Hematopoietic multipotent progenitor cell treated with erythropoietin and hydrocortisone succinate and interleukin-3 and kit ligand, for 6 days (in vitro differentiated cells): ENCODE data around the gene NAV2.
"Not testable (repeated sequence)": the region's sequence is repeated elsewhere in the genome, so short reads cannot be mapped to it uniquely, and the experiment has no call there.

Source experiments
- DNase-seq: peaks from one replicate; pipeline ENCODE4 v3.0.0-alpha.2; 2015

The NAV2 gene

GRCh38 chr11:20110908-20111669 lies 398.5 kb downstream of the NAV2 start:
- DNase-seq = peak; percentile 82

GRCh38 chr11:20111871-20112270 lies 399.2 kb downstream of the NAV2 start:
- DNase-seq = no peak

GRCh38 chr11:20112291-20113148 lies 399.9 kb downstream of the NAV2 start:
- DNase-seq = peak; percentile 88

GRCh38 chr11:20113149-20113438 lies 400.5 kb downstream of the NAV2 start:
- DNase-seq = no peak

- DNase-seq = no peak
Measured at GRCh38 chr11:20114588-20114987, 402.0 kb downstream of the NAV2 start.

GRCh38 chr11:20116825-20117224 lies 404.2 kb downstream of the NAV2 start:
- DNase-seq = no peak

GRCh38 chr11:20117291-20117690 lies 404.7 kb downstream of the NAV2 start:
- no peak for DNase-seq

- DNase-seq = no peak
Measured at GRCh38 chr11:20118209-20118608, 405.6 kb downstream of the NAV2 start.

- DNase-seq = no peak
Measured at GRCh38 chr11:20119315-20119714, 406.7 kb downstream of the NAV2 start.

GRCh38 chr11:20120134-20120925 lies 407.7 kb downstream of the NAV2 start:
- DNase-seq = no peak

GRCh38 chr11:20122131-20122530 lies 409.5 kb downstream of the NAV2 start:
- no peak for DNase-seq

GRCh38 chr11:20125927-20126326 lies 413.3 kb downstream of the NAV2 start:
- no peak for DNase-seq

- no peak for DNase-seq
Measured at GRCh38 chr11:20126724-20127123, 414.1 kb downstream of the NAV2 start.

- DNase-seq = peak; percentile 87
Measured at GRCh38 chr11:20127671-20128527, 415.3 kb downstream of the NAV2 start.

GRCh38 chr11:20128528-20128825 lies 415.8 kb downstream of the NAV2 start:
- not testable (repeated sequence) for DNase-seq

- DNase-seq = no peak
Measured at GRCh38 chr11:20129665-20130064, 417.0 kb downstream of the NAV2 start.

GRCh38 chr11:20131788-20132666 lies 419.4 kb downstream of the NAV2 start:
- DNase-seq = peak; percentile 67

- DNase-seq = no peak
Measured at GRCh38 chr11:20132667-20133039, 420.0 kb downstream of the NAV2 start.

GRCh38 chr11:20134991-20135736 lies 422.5 kb downstream of the NAV2 start:
- no peak for DNase-seq

- DNase-seq = no peak
Measured at GRCh38 chr11:20137637-20138036, 425.0 kb downstream of the NAV2 start.

GRCh38 chr11:20138707-20139106 lies 426.1 kb downstream of the NAV2 start:
- DNase-seq = no peak
